Measurements from ENCODE around the gene C14orf93.

C14orf93 gene

GRCh38 chr14:23056145-23056955 is 46.4 kb upstream of the C14orf93 start:
- Mint-ChIP-seq H3K27ac (peak overlapping the region; percentile 39 to 85 (median 75)), H3K36me3 (ENCODE audit: low read depth) (peaks cover 32% of the 10 kb centered on the region), H3K4me3 (peak overlapping the region; percentile 90 to 92 (median 92)), H3K9me3 (no peaks in the 10 kb centered on the region), H3K4me1 (peaks cover 22% of the 10 kb centered on the region), H3K27me3 (ENCODE audit: low read depth) (no peaks in the 10 kb centered on the region)
- TF ChIP-seq CTCF (IDR thresholded peaks at IDR 0.05; ENCODE audit: unreplicated experiment in 3 of 3) = peak; percentile 39 to 66 (median 46)

- H3K4me3 Mint-ChIP-seq = peak overlapping the region; percentile 90 to 92 (median 92)
- H3K27me3 Mint-ChIP-seq (ENCODE audit: low read depth) = no peaks in the 10 kb centered on the region
- H3K27ac Mint-ChIP-seq = peak overlapping the region; percentile 39 to 81 (median 75)
- H3K4me1 Mint-ChIP-seq = peaks cover 22% of the 10 kb centered on the region
- H3K36me3 Mint-ChIP-seq (ENCODE audit: low read depth) = peaks cover 25% of the 10 kb centered on the region
- no peak for TF ChIP-seq CTCF (IDR thresholded peaks at IDR 0.05; ENCODE audit: unreplicated experiment in 3 of 3)
- H3K9me3 Mint-ChIP-seq = no peaks in the 10 kb centered on the region
These were observed 45.7 kb upstream of the C14orf93 start for GRCh38 chr14:23055621-23056144.

GRCh38 chr14:23055147-23055550 is 45.2 kb upstream of the C14orf93 start:
- no peaks in the 10 kb centered on the region for H3K27me3 Mint-ChIP-seq (ENCODE audit: low read depth)
- peaks cover 23% of the 10 kb centered on the region for H3K36me3 Mint-ChIP-seq (ENCODE audit: low read depth)
- H3K27ac Mint-ChIP-seq = no peak overlapping the region
- no peaks in the 10 kb centered on the region for H3K9me3 Mint-ChIP-seq
- TF ChIP-seq CTCF (IDR thresholded peaks at IDR 0.05; ENCODE audit: unreplicated experiment in 3 of 3) = no peak
- peak overlapping the region in 2 of 3 experiments; percentile 47 to 55 for H3K4me3 Mint-ChIP-seq
- peaks cover 22% of the 10 kb centered on the region for H3K4me1 Mint-ChIP-seq

GRCh38 chr14:23054000-23054811 is 44.3 kb upstream of the C14orf93 start:
- no peaks in the 10 kb centered on the region for H3K27me3 Mint-ChIP-seq (ENCODE audit: low read depth)
- no peaks in the 10 kb centered on the region for H3K9me3 Mint-ChIP-seq
- H3K4me1 Mint-ChIP-seq = peaks cover 19% of the 10 kb centered on the region
- peaks cover 19% of the 10 kb centered on the region for H3K36me3 Mint-ChIP-seq (ENCODE audit: low read depth)
- no peak overlapping the region for H3K27ac Mint-ChIP-seq
- peak overlapping the region; percentile 47 to 57 (median 55) for H3K4me3 Mint-ChIP-seq
- peak in 1 of 3 experiments; percentile 38 for TF ChIP-seq CTCF (IDR thresholded peaks at IDR 0.05; ENCODE audit: unreplicated experiment in 3 of 3)

GRCh38 chr14:23053426-23053825 is 43.5 kb upstream of the C14orf93 start:
- TF ChIP-seq CTCF (IDR thresholded peaks at IDR 0.05; ENCODE audit: unreplicated experiment in 3 of 3) = no peak

More at GRCh38 chr14:23053426-23053825, 43.5 kb upstream of the C14orf93 start:
- Mint-ChIP-seq H3K4me1 (peaks cover 18% of the 10 kb centered on the region), H3K4me3 (peak overlapping the region in 1 of 3 experiments; percentile 53), H3K9me3 (no peaks in the 10 kb centered on the region), H3K27ac (no peak overlapping the region), H3K27me3 (ENCODE audit: low read depth) (no peaks in the 10 kb centered on the region), H3K36me3 (ENCODE audit: low read depth) (peaks cover 20% of the 10 kb centered on the region)
